DOHH2 (cell line): ENCODE data around the gene MARK1.

Source experiments
- H3F3A ChIP-seq: fragments of 200-600 bp; sonication (generic), shearing (Covaris generic); 2 replicates; pipeline ENCODE4 v1.6.0; 2016; ENCODE audit warnings: antibody characterized with exemption, mild to moderate bottlenecking; ENCODE audit not compliant: control insufficient read depth, insufficient read depth
- H3K27ac ChIP-seq: fragments of 200-600 bp; sonication (generic); 2 replicates; pipeline ENCODE4 v1.5.1; 2014; ENCODE audit warnings: low read depth, mild to moderate bottlenecking, low read length, moderate library complexity
- H3K27me3 ChIP-seq: fragments of 200-600 bp; sonication (generic); 2 replicates; pipeline ENCODE4 v1.6.1; 2014; ENCODE audit warnings: mild to moderate bottlenecking, low read length, mixed read lengths; ENCODE audit not compliant: control insufficient read depth
- H3K36me3 ChIP-seq: fragments of 200-600 bp; sonication (generic); 2 replicates; pipeline ENCODE4 v1.6.1; 2014; ENCODE audit warnings: mild to moderate bottlenecking, low read length, moderate library complexity, mixed read lengths; ENCODE audit not compliant: control insufficient read depth
- H3K4me1 ChIP-seq: fragments of 200-600 bp; sonication (generic); 2 replicates; pipeline ENCODE4 v1.6.1; 2014; ENCODE audit warnings: mild to moderate bottlenecking, low read length, mixed read lengths; ENCODE audit not compliant: control insufficient read depth
- H3K4me2 ChIP-seq: fragments of 200-600 bp; sonication (generic); 2 replicates; pipeline ENCODE4 v1.6.0; 2014; ENCODE audit warnings: mild to moderate bottlenecking, low read length, moderate library complexity
- H3K4me3 ChIP-seq: fragments of 200-600 bp; sonication (generic); 2 replicates; pipeline ENCODE4 v1.5.1; 2014; ENCODE audit warnings: mild to moderate bottlenecking, low read length, mixed read lengths
- H3K79me2 ChIP-seq: fragments of 200-600 bp; sonication (generic); 2 replicates; pipeline ENCODE4 v1.6.1; 2014; ENCODE audit warnings: mild to moderate bottlenecking, low read length, mixed read lengths; ENCODE audit not compliant: control insufficient read depth
- H3K9me2 ChIP-seq: fragments of 200-600 bp; sonication (generic); replicated peaks from 2 replicates; pipeline ENCODE4 v1.6.1; 2014; ENCODE audit warnings: mild to moderate bottlenecking, low read length, mixed read lengths; ENCODE audit not compliant: control insufficient read depth
- H3K9me3 ChIP-seq: fragments of 200-600 bp; sonication (generic); 2 replicates; pipeline ENCODE4 v1.6.1; 2014; ENCODE audit warnings: antibody characterized with exemption, low read length, mixed read lengths; ENCODE audit not compliant: control insufficient read depth, insufficient read depth
- H4K20me1 ChIP-seq: fragments of 200-600 bp; sonication (generic); 2 replicates; pipeline ENCODE4 v1.6.0; 2014; ENCODE audit warnings: low read depth, mild to moderate bottlenecking, antibody characterized with exemption, low read length, moderate library complexity; ENCODE audit not compliant: control insufficient read depth, insufficient read depth
- EZH2phosphoT487 ChIP-seq: fragments of 200-600 bp; sonication (generic); IDR thresholded peaks from 2 replicates; pipeline ENCODE4 v1.6.1; 2017; ENCODE audit warnings: borderline replicate concordance, mild to moderate bottlenecking, antibody characterized with exemption, low read length, moderate library complexity, mixed read lengths
- TF ChIP-seq, protein P1 (sequence below): fragments of 200-600 bp; sonication (generic); IDR thresholded peaks from one replicate; pipeline ENCODE4 v1.5.1; 2014; ENCODE audit warnings: antibody characterized with exemption, mild to moderate bottlenecking, low read depth, low read length; ENCODE audit not compliant: poor library complexity, severe bottlenecking

The MARK1 gene

DNA sequence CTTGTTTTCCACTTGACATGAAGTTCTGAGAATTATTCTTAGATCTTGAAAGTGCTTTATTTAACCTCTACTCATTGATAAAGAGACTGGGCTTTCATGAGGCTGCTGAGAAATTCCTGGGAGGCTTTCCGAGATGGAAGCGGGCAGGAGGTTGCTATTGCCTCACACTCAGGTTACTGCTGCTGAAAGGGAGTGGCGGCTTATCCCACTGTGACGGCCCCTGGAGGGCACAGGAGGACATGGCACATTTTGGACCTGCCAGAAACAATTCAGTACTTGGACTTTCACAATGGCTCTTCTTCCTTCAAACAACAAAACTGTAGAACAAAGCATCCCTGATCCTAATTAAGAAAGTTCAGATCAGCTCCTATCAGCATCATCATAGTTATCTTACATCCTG, 16.2 kb upstream of the MARK1 start:
- TF ChIP-seq, protein P1, sequence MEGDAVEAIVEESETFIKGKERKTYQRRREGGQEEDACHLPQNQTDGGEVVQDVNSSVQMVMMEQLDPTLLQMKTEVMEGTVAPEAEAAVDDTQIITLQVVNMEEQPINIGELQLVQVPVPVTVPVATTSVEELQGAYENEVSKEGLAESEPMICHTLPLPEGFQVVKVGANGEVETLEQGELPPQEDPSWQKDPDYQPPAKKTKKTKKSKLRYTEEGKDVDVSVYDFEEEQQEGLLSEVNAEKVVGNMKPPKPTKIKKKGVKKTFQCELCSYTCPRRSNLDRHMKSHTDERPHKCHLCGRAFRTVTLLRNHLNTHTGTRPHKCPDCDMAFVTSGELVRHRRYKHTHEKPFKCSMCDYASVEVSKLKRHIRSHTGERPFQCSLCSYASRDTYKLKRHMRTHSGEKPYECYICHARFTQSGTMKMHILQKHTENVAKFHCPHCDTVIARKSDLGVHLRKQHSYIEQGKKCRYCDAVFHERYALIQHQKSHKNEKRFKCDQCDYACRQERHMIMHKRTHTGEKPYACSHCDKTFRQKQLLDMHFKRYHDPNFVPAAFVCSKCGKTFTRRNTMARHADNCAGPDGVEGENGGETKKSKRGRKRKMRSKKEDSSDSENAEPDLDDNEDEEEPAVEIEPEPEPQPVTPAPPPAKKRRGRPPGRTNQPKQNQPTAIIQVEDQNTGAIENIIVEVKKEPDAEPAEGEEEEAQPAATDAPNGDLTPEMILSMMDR = no peak
- no peak for TF ChIP-seq EZH2phosphoT487
- Histone ChIP-seq H4K20me1 (no peaks in the 10 kb centered on the region), H3K79me2 (no peaks in the 10 kb centered on the region), H3F3A (no peaks in the 10 kb centered on the region), H3K4me1 (no peaks in the 10 kb centered on the region), H3K9me3 (no peaks in the 10 kb centered on the region), H3K36me3 (no peaks in the 10 kb centered on the region), H3K9me2 (no peaks in the 10 kb centered on the region), H3K27me3 (no peaks in the 10 kb centered on the region), H3K4me2 (no peak overlapping the region), H3K27ac (no peak overlapping the region), H3K4me3 (no peak overlapping the region)

DNA sequence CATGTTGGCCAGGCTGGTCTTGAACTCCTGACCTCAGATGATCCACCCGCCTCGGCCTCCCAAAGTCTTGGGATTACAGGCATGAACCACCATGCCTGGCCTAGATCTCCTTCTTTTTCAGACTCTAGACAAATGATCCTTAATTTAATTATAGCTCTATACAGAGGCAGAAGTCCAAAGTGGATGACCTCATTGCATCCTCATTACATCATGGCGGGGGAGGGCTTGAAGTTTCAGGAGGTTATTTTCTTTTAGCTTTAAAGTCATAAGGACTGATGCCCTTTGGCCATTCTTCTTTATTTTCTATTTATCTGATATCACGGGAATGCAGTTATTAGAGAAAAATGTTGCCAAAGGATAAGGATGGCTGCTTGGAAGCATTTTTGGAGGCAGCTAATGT, 14.1 kb upstream of the MARK1 start:
- Histone ChIP-seq H4K20me1 (no peaks in the 10 kb centered on the region), H3K9me3 (no peaks in the 10 kb centered on the region), H3K4me3 (no peak overlapping the region), H3K4me2 (no peak overlapping the region), H3K27ac (no peak overlapping the region), H3K36me3 (no peaks in the 10 kb centered on the region), H3K9me2 (no peaks in the 10 kb centered on the region), H3F3A (no peaks in the 10 kb centered on the region), H3K4me1 (no peaks in the 10 kb centered on the region), H3K27me3 (no peaks in the 10 kb centered on the region), H3K79me2 (no peaks in the 10 kb centered on the region)
- TF ChIP-seq, protein P1 = no peak
- no peak for TF ChIP-seq EZH2phosphoT487

DNA sequence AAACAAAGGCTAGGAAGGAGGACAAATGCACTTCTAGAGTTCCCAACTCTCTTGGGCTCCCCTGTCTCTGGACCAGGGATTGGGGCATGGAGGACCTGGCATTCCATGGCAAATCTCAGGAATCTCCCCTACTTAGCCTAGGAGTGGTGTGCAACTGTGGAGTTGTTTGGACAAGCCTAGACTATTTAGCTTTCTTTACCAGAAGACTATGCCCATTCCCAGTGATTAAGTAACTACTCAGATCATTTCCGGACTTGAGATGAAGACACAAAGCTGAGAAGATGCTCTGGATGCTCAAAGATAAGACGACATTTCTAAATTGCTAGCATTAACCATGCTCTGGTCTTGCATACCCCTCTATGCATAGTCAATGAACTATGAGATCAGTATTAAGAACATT, 13.7 kb upstream of the MARK1 start:
- H3K4me1 ChIP-seq = no peaks in the 10 kb centered on the region

More for the DNA sequence above, 13.7 kb upstream of the MARK1 start:
- no peak overlapping the region for H3K4me3 ChIP-seq
- no peak overlapping the region for H3K27ac ChIP-seq
- H3K36me3 ChIP-seq = no peaks in the 10 kb centered on the region
- H3K79me2 ChIP-seq = no peaks in the 10 kb centered on the region
- no peaks in the 10 kb centered on the region for H3K9me3 ChIP-seq
- no peaks in the 10 kb centered on the region for H3F3A ChIP-seq
- H4K20me1 ChIP-seq = no peaks in the 10 kb centered on the region
- H3K9me2 ChIP-seq = no peaks in the 10 kb centered on the region
- no peak overlapping the region for H3K4me2 ChIP-seq
- no peaks in the 10 kb centered on the region for H3K27me3 ChIP-seq
- TF ChIP-seq EZH2phosphoT487 = no peak
- TF ChIP-seq, protein P1 = no peak
